CD4-positive, alpha-beta T cell treated with Interleukin-10 for 1 hour (primary cell): ENCODE results near the gene LHFPL6.

Experiments used
- DNase-seq: peaks from one replicate; pipeline ENCODE4 v3.0.0-alpha.2; 2020

LHFPL6 gene

DNA sequence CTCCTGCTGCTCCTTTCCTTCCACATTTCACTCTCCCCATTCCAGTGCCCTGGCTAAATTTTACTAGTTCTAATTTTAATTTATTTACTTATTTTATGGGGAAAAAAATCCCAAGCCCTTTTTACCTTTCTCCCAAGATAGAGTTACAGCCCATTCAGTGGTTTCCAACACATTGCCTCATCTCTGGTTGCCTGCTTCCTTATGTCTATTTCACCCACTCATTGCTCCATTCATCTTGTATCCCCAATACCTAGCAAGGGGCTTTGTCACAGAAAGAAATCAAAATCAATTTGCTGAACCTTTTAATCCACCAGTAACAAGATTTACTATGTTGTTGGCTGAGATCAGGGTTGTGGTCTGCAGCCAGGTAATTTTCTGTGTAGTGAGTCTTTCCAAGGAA, 55.9 kb downstream of the LHFPL6 start:
- no peak for DNase-seq

DNA sequence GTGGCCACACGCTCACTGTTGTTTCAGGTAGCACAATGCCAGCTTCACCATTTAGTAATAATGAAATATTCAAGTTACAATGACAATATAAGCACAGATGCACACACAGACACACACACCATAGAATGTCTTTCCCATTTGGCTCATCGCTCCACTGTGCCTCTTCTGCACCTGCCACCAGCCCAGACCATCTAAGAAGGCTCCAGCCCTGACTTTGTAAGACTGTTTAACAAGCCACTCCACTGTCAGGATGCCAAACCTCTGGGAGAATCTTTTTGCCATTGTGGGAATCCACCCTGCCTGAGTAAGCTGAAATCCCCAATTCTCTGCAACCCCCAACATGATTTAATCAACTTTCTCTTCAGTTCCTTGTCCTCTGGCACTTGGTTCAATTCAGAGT, 60.6 kb downstream of the LHFPL6 start:
- no peak for DNase-seq

DNA sequence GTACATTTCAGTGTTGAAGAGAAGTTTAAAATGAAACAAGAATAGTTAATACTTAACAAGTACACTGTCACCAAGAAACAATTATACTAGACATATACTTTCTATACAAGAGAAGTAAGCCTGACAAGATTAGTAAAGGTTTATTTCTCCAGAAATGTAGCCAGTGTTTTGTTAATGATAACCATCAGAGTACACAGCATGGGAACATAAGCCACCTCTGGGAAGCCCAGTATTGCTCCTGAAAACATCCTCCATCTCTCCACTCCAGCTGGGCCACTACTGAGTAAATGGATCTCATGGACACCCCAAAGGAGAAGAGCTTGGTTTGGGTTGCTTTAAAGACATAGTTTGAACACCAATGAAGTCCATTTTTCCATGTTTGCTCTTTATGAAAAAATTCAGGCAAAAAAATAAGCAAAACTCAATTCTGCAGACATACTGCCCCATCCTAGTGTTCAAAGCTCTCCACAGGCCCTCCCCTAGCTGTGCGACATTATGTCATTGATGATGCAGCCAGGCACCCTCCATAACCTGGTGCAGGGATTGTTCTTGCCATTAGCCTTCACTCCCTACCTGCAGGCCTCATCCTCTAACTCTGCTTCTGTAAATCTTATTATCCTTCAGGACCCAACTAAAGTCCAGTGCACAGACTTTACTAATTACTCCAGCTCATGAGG, 61.9 kb downstream of the LHFPL6 start:
- DNase-seq = no peak

- no peak for DNase-seq
Measured at GRCh38 chr13:39538816-39539790, 63.9 kb downstream of the LHFPL6 start.

GRCh38 chr13:39536906-39537305, 66.1 kb downstream of the LHFPL6 start:
- DNase-seq = no peak

DNA sequence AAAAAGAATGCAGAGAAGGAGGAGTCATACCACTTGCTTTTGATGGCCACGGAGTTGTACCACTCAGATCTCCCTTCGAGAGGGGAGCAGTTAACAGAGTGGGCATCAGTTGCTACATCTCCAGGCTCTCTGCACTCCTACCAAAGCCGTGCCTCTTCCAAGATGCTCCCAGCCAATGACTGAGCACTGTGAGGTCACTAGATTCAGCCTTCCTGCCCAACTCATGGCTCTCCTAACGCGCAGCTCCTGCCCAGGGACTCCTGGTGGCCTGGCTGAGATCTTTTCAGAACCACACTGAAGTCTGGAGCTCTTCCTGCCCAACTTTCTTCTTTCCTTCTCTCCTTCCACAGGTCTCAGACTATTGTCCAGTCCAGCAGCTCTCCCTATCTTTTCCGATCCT, 66.7 kb downstream of the LHFPL6 start:
- DNase-seq = no peak

DNA sequence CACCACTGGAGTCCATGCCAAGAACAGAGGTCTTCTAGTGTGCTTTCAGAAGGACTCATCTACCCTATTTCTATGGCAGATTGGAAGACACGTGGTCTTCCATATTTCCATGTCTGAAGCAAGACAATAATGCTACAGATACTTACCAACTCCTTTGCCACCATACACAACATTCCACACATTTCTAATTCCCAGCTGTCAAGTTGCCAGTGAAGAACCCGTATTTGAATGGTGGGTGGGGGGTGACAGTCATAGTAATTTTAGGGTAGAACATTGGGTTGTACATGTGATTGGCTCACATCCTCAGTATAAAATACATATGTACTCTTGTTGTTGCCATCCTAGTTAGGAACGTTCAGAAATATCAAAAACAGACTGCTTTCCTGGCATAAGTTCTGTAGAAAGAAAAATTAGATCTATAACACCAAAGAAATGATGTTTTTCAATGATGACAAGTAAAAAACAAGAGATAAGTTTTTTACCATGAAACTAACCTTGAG, 69.3 kb downstream of the LHFPL6 start:
- no peak for DNase-seq

DNA sequence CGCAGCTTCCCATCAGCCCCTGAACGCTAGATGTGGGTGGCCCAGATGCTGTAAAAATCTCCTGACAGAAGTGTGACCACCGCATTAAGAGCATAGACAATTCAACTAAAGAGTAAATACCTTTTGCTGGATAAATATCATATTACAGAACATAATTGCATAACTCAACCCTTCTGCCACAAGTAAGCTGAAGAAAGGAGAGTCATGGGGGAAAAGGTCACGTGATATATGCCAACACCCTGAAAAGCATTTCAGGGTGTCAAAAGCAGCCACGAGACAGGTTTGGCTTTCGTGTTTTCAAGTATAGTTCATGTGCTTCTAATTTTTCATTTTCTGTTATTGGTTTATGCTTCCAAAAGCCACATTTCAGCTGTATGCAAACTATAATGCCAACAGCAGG, 71.3 kb downstream of the LHFPL6 start:
- no peak for DNase-seq

DNA sequence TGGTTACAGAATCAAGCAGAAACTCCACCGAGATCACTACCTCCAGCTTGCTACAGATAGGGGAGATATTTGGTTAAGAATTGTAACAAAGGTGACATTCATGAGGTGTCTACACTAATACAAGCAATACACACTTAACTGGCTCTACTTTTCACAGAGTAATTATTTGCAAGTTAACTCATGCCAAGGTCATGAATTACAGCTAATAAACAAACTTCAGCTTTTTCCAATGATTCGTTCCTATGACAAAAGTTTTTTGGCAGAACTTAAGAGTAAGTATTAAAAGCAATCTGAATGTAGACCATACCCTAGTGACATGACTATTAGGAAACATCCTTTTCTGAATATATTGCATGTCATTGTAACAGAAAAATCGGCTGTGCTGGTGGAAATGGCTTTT, 72.1 kb downstream of the LHFPL6 start:
- no peak for DNase-seq

- DNase-seq = no peak
Measured at GRCh38 chr13:39528661-39528980, 74.4 kb downstream of the LHFPL6 start.

GRCh38 chr13:39527961-39528660, 74.9 kb downstream of the LHFPL6 start:
- DNase-seq = no peak

DNA sequence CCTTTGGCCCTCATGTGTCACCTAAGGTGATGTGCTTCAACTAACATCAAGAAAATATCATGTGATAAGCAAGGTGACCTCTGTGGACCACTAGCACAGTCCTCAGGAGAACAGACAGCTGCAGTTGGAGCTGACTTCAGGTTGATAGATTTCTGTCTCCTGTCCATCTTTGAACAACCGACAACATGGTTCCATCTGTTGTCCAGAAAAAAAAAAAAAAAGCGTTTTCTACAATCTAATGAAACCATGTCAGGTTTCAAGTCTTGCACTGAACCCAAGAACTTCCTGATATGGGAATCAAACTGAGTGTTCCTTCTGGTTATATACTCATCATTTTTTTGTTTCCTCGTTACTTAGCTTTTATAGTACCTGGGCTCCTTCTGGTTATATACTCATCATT, 75.7 kb downstream of the LHFPL6 start:
- DNase-seq = no peak

GRCh38 chr13:39526499-39526898, 76.5 kb downstream of the LHFPL6 start:
- DNase-seq = no peak

DNA sequence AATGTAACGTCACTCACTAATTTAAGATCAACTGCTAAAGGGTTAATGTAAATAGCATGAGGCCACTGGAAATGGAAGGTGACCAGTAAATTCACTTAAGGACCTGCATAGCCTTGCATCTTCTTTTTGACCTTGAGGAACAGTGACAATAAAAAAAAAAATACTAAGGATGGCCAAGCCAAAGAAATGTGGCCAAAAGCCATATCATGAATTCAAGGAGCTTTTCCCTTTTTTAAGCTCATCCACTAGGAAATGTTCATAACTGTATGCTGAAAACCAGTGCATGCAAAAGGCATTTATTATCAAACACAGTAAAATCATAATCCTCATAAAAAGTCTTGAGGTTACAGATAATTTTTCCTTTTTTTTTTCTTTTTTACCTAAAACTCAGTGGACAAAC, 77.5 kb downstream of the LHFPL6 start:
- no peak for DNase-seq

DNA sequence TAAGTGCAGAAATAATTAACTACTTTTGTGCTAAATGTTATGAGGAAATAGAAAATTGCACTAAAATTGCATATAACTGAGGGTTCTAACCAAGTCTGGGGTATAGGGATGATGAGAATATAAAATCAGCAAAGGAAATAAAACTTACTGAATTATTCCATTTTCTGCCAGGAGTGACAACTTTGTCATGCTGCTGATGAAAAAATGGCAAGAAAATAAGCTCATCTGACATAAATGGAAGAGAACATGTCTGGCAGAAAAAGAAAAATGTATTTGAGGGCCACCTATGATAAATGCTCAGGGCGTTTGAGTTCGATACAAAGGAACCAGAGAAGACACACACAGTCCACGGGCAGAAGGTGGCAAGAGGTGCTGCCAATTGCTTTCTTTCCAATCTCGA, 78.2 kb downstream of the LHFPL6 start:
- DNase-seq = no peak

- DNase-seq = no peak
Measured at GRCh38 chr13:39522329-39522728, 80.7 kb downstream of the LHFPL6 start.

- no peak for DNase-seq
Measured at GRCh38 chr13:39521701-39522100, 81.3 kb downstream of the LHFPL6 start.

DNA sequence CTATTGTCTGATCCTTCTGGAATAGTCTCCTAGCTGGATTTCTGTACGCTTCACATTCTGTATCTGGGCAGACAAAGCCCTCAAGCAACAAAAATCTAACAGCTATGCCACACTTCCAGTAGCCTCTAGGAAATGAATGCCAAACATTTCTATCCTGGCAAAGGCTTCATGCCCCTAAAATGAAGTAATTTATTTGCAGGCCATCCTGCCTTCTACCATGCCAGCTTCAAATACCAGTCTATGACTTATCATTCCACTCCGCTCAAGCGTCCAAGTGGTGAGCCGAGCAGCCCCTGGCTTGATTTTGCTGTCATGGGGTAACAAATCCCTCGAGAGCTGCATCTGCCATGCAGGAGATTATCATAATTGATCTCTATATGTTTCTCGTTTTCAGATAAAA, 86.9 kb downstream of the LHFPL6 start:
- DNase-seq = no peak

GRCh38 chr13:39515224-39515714, 87.7 kb downstream of the LHFPL6 start:
- no peak for DNase-seq

DNA sequence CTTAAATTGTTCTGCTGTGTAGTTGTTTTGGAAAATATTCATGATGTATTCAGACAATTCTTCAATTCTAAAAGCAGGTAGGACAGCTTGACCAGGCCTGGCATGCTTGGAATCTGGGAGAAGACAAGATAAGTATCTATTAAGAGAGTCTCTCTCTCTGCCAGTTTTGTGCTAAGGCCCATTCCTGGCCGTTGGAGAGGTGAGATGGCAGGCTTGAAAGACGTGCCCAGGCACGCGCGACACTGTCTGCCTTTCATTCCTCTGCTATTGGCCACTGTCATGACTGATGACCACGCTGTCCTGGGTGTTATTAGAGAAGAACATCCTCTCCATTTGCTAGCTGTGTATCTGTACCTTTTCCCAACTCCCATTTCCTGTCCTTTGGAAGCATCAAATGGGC, 90.3 kb downstream of the LHFPL6 start:
- DNase-seq = no peak

DNA sequence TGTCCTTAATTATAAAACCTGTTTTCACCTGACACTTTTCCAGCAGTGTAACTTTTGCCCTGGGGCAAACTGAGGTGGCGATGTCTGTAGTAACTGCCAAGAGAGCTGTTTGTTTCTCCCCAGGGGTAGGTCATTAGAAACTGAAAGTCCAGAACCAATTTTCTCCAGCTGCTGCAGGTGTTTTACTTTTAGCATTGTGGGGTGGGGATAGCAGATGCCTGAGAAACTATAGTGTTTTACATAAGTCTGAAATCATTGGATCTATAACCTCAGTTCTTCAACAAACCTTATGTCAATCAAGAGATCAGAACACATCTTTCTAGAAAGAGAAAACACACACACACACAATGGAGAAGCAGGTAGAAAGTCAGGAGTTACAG, 92.7 kb downstream of the LHFPL6 start:
- DNase-seq = no peak

DNA sequence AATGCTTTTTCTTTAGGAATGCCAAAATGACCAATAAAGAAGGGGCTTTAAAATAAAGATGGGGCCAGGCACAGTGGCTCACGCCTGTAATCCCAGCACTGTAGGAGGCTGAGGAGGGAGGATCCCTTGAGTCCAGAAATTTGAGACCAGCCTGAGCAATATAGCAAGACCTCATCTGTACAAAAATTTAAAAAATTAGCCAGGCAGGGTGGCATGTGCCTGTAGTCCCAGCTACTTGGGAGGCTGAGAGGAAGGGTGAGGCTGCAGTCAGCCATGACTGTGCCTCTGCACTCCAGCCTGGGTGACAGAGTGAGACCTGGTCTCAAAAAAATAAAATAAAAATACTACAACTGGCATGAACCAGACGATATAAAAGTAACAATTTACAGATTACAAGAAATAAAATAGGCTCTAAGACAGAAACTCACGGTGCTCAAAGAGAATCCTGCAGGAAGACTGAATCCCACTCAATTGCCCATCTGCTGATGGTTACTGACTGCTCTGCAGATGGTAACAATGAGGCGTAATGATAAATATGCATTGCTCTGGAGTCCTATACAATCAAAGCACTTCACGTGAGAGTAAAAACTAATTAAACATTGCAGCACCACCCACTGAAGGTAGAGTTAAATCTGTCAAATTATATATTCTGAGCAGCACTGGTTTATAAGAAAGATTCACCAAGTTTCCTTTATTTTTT, 93.2 kb downstream of the LHFPL6 start:
- no peak for DNase-seq
